Measurements from ENCODE around the gene HIKESHI. TPM values are rescaled to one million over a fixed set of nuclear protein-coding genes. Genes with fewer than 3 reads are reported as not detected.

HIKESHI gene
- total RNA-seq, 2 donors from 2014 or later: 41.5 to 47.8 TPM

GRCh38 chr11:86388198-86388597 is 86.2 kb downstream of the HIKESHI start:
- H3K27ac Mint-ChIP-seq: no peak overlapping the region
- DNase-seq (ENCODE audit: low spot score in 2 of 2) (no peak), ATAC-seq (no peak)
- H3K36me3 Mint-ChIP-seq: no peaks in the 10 kb centered on the region
- peaks cover 0 to 4% of the 10 kb centered on the region in 2 donors for H3K9me3 Mint-ChIP-seq

- DNase-seq (ENCODE audit: low spot score in 2 of 2): no peak
- ATAC-seq: no peak
- Mint-ChIP-seq H3K36me3 (no peaks in the 10 kb centered on the region), H3K9me3 (peaks cover 0 to 4% of the 10 kb centered on the region in 2 donors), H3K27ac (no peak overlapping the region)
These were observed 88.4 kb downstream of the HIKESHI start for GRCh38 chr11:86390487-86390886.

GRCh38 chr11:86395061-86395551 is 93.1 kb downstream of the HIKESHI start:
- no peaks in the 10 kb centered on the region for H3K9me3 Mint-ChIP-seq
- no peaks in the 10 kb centered on the region for H3K36me3 Mint-ChIP-seq
- ATAC-seq: no peak
- H3K27ac Mint-ChIP-seq: no peak overlapping the region
- DNase-seq (ENCODE audit: low spot score in 2 of 2): no peak

Other genes with a start within 250 kb of the HIKESHI start
- gene PICALM, start 233.2 kb upstream of the HIKESHI start, total RNA-seq: 10 to 100 TPM; 65.4 to 82.1 TPM
- gene EED, start 57.5 kb upstream of the HIKESHI start, total RNA-seq: 100 to 1,000 TPM in 1 of 2 donors, 10 to 100 TPM in 1; 55.1 to 104 TPM
- 1 to 10 TPM in 1 of 2 donors, under 1 TPM in 1; 0.66 to 2.6 TPM for gene CCDC81, start 72.6 kb downstream of the HIKESHI start, total RNA-seq

All from activated naive CD4-positive, alpha-beta T cell treated with anti-CD3 and anti-CD28 coated beads, Interleukin-2, amount 50 U/mL, for 72 hours (primary cell).